K562 (cell line): Measurements from ENCODE around the gene MYO1D. TPM values are rescaled to one million over a fixed set of nuclear protein-coding genes. Genes with fewer than 3 reads are reported as not detected.

ENCODE experiments used
- CC2D1A ChIP-seq: fragments of 450-650 bp; IDR thresholded peaks from 2 replicates; pipeline ENCODE4 v1.6.1; 2017; ENCODE audit warnings: mild to moderate bottlenecking
- ELF1 ChIP-seq: fragments of 200-800 bp; sonication (Bioruptor generic); IDR thresholded peaks from 2 replicates; pipeline ENCODE4 v1.6.1; 2016; ENCODE audit warnings: missing genetic modification characterization, missing compliant biosample characterization
- ELF2 ChIP-seq: fragments of 250-450 bp; sonication (Bioruptor Pico); IDR thresholded peaks from 2 replicates; pipeline ENCODE4 v1.5.0; 2021; ENCODE audit warnings: mild to moderate bottlenecking
- GATA2 ChIP-seq: sonication (generic); formaldehyde crosslinking; IDR thresholded peaks from 2 replicates; pipeline ENCODE4 v1.4.0; 2020; ENCODE audit warnings: mild to moderate bottlenecking, missing genetic modification reagents
- HCFC1 ChIP-seq: IDR thresholded peaks from 2 replicates; pipeline ENCODE4 v1.6.1; 2012; ENCODE audit warnings: low read depth, low read length, improper control_type of control experiment
- MYBL2 ChIP-seq, 2 experiments: fragments of 450-650 bp in 1 of 2; sonication (generic) in 1 of 2; formaldehyde crosslinking in 1 of 2; IDR thresholded peaks; 2 replicates each; pipeline versions ENCODE4 v1.6.1 to v1.8.1; 2017 to 2022; ENCODE audit warnings: borderline replicate concordance in 1 of 2, inconsistent platforms in 1 of 2, low read depth in 1 of 2, mild to moderate bottlenecking in 1 of 2, missing genetic modification reagents in 1 of 2, moderate library complexity in 1 of 2
- NCOA1 ChIP-seq: fragments of 450-650 bp; IDR thresholded peaks from 2 replicates; pipeline ENCODE4 v1.6.1; 2016; ENCODE audit warnings: low read depth
- PHTF2 ChIP-seq: fragments of 250-450 bp; sonication (Bioruptor Pico); IDR thresholded peaks from 2 replicates; pipeline ENCODE4 v1.5.0; 2021; ENCODE audit warnings: mild to moderate bottlenecking
- PURB ChIP-seq: sonication (generic); formaldehyde crosslinking; IDR thresholded peaks from 2 replicates; pipeline ENCODE4 v1.9.0; 2021; ENCODE audit warnings: low read depth, mild to moderate bottlenecking, missing genetic modification reagents
- ZKSCAN3 ChIP-seq: fragments of 250-450 bp; sonication (Bioruptor Pico); IDR thresholded peaks from 2 replicates; pipeline ENCODE4 v1.4.0; 2020
- ZNF24 ChIP-seq: fragments of 450-650 bp; IDR thresholded peaks from 2 replicates; pipeline ENCODE4 v1.6.1; 2016
- ZNF41 ChIP-seq: fragments of 250-450 bp; sonication (Bioruptor Pico); conservative IDR thresholded peaks from 2 replicates; pipeline ENCODE4 v1.4.0; 2020; ENCODE audit warnings: mild to moderate bottlenecking
- ZNF77 ChIP-seq: fragments of 250-450 bp; sonication (Bioruptor Pico); IDR thresholded peaks from 2 replicates; pipeline ENCODE4 v1.5.0; 2020
- polyA plus RNA-seq, 8 experiments: library from polyadenylated mRNA; depleted of rRNA in 4 of 8; stranded (reverse) in 5 of 8; unstranded in 3 of 8; fragments of >200 nt; fragmentation: Nextera tagmentation in 2 of 8; fragmentation: Illumina TruSeq in 1 of 8; extraction: Ambion mirVana in 2 of 8; extraction: Trizol in 1 of 8; gene quantifications; 2 replicates each; pipeline versions ENCODE4 v1.2.1 to v1.2.3, GENCODE V29; 2011 to 2014; ENCODE audit warnings: inconsistent platforms in 1 of 8, missing spikeins in 1 of 8
- total RNA-seq, 7 experiments: library from RNA; depleted of rRNA in 6 of 7; stranded (reverse); fragments of >200 nt in 6 of 7; fragmentation: Illumina TruSeq in 2 of 7; extraction: Trizol in 2 of 7; gene quantifications; 2 replicates each; pipeline versions ENCODE4 v1.2.1 to v1.2.3, GENCODE V29; 2011 to 2021; ENCODE audit warnings: low replicate concordance in 1 of 7
- TF ChIP-seq, protein P1 (sequence below), 2 experiments: fragments of 450-650 bp in 1 of 2; sonication (generic) in 1 of 2; formaldehyde crosslinking in 1 of 2; IDR thresholded peaks; 2 replicates each; pipeline versions ENCODE4 v1.7.1 to v1.9.0; 2016 to 2022; ENCODE audit warnings: inconsistent platforms in 1 of 2, mild to moderate bottlenecking in 1 of 2, missing genetic modification reagents in 1 of 2
- TF ChIP-seq, protein P2 (sequence below): IDR thresholded peaks from 2 replicates; pipeline ENCODE4 v1.6.1; 2014; ENCODE audit warnings: antibody characterized with exemption
- TF ChIP-seq, protein P3 (sequence below), 2 experiments: fragments of 450-650 bp; IDR thresholded peaks; 2 replicates each; pipeline ENCODE4 v1.6.1; 2016
- TF ChIP-seq, protein P4 (sequence below): fragments of 250-450 bp; sonication (Bioruptor Pico); IDR thresholded peaks from 2 replicates; pipeline ENCODE4 v1.6.1; 2021; ENCODE audit warnings: mild to moderate bottlenecking

MYO1D gene
- total and polyA plus RNA-seq, 9 of the 15 experiments (the other 6 are each of a cell fraction or from before 2014, with no cell fraction given): 2.1 to 71.2 (median 45.4) TPM

DNA sequence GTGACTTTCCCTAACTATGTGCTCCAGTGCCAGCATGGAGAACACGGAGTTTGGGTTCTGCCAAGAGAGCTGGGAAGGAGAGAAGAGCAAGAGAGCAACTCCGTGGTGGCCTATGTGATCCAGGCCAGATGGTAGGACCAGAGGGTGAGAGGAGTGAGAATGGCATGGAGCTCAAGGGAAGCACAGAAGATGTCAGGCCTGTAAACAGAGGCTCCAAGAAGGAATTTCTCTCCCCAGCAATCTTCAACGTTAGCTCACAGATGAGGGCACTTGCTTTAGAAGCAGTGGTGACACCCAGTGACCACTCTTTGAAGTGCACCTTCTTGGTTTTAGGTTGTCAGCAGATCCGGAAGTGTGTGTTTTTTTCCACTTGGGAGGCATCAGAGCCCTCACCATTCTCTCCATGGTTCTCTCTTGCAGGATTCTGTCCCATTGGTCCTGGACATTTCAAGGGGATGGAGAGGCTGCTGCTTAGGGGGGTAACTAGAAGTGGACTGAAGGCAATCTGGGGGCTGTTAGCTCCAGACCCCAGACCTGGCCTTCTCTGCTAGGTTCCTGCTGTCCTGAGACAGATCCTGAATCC, 33.0 kb upstream of the MYO1D start (continued):
- TF ChIP-seq, protein P1, sequence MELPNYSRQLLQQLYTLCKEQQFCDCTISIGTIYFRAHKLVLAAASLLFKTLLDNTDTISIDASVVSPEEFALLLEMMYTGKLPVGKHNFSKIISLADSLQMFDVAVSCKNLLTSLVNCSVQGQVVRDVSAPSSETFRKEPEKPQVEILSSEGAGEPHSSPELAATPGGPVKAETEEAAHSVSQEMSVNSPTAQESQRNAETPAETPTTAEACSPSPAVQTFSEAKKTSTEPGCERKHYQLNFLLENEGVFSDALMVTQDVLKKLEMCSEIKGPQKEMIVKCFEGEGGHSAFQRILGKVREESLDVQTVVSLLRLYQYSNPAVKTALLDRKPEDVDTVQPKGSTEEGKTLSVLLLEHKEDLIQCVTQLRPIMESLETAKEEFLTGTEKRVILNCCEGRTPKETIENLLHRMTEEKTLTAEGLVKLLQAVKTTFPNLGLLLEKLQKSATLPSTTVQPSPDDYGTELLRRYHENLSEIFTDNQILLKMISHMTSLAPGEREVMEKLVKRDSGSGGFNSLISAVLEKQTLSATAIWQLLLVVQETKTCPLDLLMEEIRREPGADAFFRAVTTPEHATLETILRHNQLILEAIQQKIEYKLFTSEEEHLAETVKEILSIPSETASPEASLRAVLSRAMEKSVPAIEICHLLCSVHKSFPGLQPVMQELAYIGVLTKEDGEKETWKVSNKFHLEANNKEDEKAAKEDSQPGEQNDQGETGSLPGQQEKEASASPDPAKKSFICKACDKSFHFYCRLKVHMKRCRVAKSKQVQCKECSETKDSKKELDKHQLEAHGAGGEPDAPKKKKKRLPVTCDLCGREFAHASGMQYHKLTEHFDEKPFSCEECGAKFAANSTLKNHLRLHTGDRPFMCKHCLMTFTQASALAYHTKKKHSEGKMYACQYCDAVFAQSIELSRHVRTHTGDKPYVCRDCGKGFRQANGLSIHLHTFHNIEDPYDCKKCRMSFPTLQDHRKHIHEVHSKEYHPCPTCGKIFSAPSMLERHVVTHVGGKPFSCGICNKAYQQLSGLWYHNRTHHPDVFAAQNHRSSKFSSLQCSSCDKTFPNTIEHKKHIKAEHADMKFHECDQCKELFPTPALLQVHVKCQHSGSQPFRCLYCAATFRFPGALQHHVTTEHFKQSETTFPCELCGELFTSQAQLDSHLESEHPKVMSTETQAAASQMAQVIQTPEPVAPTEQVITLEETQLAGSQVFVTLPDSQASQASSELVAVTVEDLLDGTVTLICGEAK (IDR thresholded peaks at IDR 0.05): no peak
- TF ChIP-seq, protein P1 (CRISPR knock-in tag; IDR thresholded peaks at IDR 0.05): no peak
- TF ChIP-seq ELF1 (tag) (peak; percentile 88), ZNF41 (CRISPR knock-in tag) (no peak), PHTF2 (CRISPR knock-in tag) (no peak), ELF2 (CRISPR knock-in tag) (no peak), HCFC1 (0 out of 2 replicates have a peak, but pooled peaks have one; percentile 25), PURB (no peak), CC2D1A (peak; percentile 69), MYBL2 (IDR thresholded peaks at IDR 0.05; ENCODE audit: low read depth) (no peak), MYBL2 (CRISPR knock-in tag; IDR thresholded peaks at IDR 0.05; ENCODE audit: borderline replicate concordance) (no peak), NCOA1 (no peak; the same call in 1 of the 2 replicates), GATA2 (CRISPR knock-in tag) (no peak), ZNF24 (0 out of 2 replicates have a peak, but pooled peaks have one; percentile 12), ZNF77 (no peak), ZKSCAN3 (no peak)
- TF ChIP-seq, protein P2, sequence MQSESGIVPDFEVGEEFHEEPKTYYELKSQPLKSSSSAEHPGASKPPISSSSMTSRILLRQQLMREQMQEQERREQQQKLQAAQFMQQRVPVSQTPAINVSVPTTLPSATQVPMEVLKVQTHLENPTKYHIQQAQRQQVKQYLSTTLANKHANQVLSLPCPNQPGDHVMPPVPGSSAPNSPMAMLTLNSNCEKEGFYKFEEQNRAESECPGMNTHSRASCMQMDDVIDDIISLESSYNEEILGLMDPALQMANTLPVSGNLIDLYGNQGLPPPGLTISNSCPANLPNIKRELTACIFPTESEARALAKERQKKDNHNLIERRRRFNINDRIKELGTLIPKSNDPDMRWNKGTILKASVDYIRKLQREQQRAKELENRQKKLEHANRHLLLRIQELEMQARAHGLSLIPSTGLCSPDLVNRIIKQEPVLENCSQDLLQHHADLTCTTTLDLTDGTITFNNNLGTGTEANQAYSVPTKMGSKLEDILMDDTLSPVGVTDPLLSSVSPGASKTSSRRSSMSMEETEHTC: no peak
- TF ChIP-seq, protein P3, sequence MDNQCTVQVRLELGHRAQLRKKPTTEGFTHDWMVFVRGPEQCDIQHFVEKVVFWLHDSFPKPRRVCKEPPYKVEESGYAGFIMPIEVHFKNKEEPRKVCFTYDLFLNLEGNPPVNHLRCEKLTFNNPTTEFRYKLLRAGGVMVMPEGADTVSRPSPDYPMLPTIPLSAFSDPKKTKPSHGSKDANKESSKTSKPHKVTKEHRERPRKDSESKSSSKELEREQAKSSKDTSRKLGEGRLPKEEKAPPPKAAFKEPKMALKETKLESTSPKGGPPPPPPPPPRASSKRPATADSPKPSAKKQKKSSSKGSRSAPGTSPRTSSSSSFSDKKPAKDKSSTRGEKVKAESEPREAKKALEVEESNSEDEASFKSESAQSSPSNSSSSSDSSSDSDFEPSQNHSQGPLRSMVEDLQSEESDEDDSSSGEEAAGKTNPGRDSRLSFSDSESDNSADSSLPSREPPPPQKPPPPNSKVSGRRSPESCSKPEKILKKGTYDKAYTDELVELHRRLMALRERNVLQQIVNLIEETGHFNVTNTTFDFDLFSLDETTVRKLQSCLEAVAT (IDR thresholded peaks at IDR 0.05): peak in 1 of 2 experiments; percentile 52; a peak in 1 of 4 replicates
- TF ChIP-seq, protein P4, sequence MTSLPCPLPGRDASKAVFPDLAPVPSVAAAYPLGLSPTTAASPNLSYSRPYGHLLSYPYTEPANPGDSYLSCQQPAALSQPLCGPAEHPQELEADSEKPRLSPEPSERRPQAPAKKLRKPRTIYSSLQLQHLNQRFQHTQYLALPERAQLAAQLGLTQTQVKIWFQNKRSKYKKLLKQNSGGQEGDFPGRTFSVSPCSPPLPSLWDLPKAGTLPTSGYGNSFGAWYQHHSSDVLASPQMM: no peak
